ENCODE results near the gene HYAL2. TPM values are rescaled to one million over a fixed set of nuclear protein-coding genes. Genes with fewer than 3 reads are reported as not detected.
A peak's percentile ranks its signal among the peaks of the same experiment; 100 is the strongest.

HYAL2 gene
- total and polyA plus RNA-seq, 2 of the 8 experiments (the other 6 are each of a cell fraction or from before 2014, with no cell fraction given), result 51.9 to 176 TPM

GRCh38 chr3:50337175-50337861 lies 14.8 kb upstream of the HYAL2 start:
- Histone ChIP-seq H3K9me3 (ENCODE audit: insufficient read depth in 2 of 2, low read depth in 1 of 2, low read length in 1 of 2) (no peaks in the 10 kb centered on the region), H3K9ac (replicated peaks in 1 of 4; ENCODE audit: extremely low read depth in 1 of 4, low read depth in 3 of 4, low read length in 3 of 4) (peak overlapping the region; percentile 68 to 88 (median 82)), H2BK15ac (ENCODE audit: low read length) (no peak overlapping the region), H3K14ac (ENCODE audit: insufficient read length) (no peak overlapping the region), H3K56ac (replicated peaks; ENCODE audit: insufficient read length, low read depth, low read length) (peak overlapping the region; percentile 79), H2BK20ac (ENCODE audit: low read length) (no peak overlapping the region), H3K4me2 (ENCODE audit: insufficient read depth in 1 of 2, low read depth in 2 of 2, low read length in 2 of 2) (peak overlapping the region; percentile 95 to 98), H2BK5ac (ENCODE audit: low read depth, low read length) (peak overlapping the region; percentile 86; the same call in 1 of the 2 replicates), H3K79me2 (ENCODE audit: control insufficient read depth in 1 of 2, insufficient read depth in 2 of 2, low read length in 2 of 2) (peaks cover 0 to 28% of the 10 kb centered on the region in 2 experiments; a peak in 2 of 4 replicates), H2AFZ (ENCODE audit: low read length) (0 out of 2 replicates have a peak overlapping the region, but pooled peaks have one; percentile 2), H3K27ac (ENCODE audit: low read depth, low read length) (peak overlapping the region; percentile 72; the same call in 1 of the 2 replicates), H4K91ac (replicated peaks; ENCODE audit: insufficient read length, low read length) (peak overlapping the region; percentile 93), H4K5ac (ENCODE audit: insufficient read length, low read depth, low read length) (peak overlapping the region; percentile 89), H2BK120ac (replicated peaks; ENCODE audit: low read depth, low read length) (no peak overlapping the region), H3K4ac (replicated peaks; ENCODE audit: insufficient read length, low read depth, low read length) (peak overlapping the region; percentile 29), H3K23me2 (ENCODE audit: low read depth, low read length) (peaks cover 18% of the 10 kb centered on the region), H4K8ac (ENCODE audit: extremely low read depth, insufficient read depth, low read length) (peak overlapping the region; percentile 93), H3K4me1 (replicated peaks in 1 of 4; ENCODE audit: control insufficient read depth in 3 of 4, insufficient read depth in 4 of 4, low read length in 3 of 4) (peaks cover 0 to 15% (median 14%) of the 10 kb centered on the region in 4 experiments; a peak in 5 of 7 replicates), H3K36me3 (ENCODE audit: control insufficient read depth in 2 of 4, insufficient read depth in 4 of 4, low read length in 3 of 4) (peaks cover 0 to 2% (median 0%) of the 10 kb centered on the region in 4 experiments; a peak in 2 of 8 replicates), H3K4me3 (ENCODE audit: extremely low read depth in 1 of 4, insufficient read depth in 2 of 4, low read depth in 3 of 4, low read length in 4 of 4) (peak overlapping the region; percentile 72 to 96 (median 88)), H4K20me1 (replicated peaks in 1 of 2; ENCODE audit: control insufficient read depth in 1 of 2, insufficient read depth in 2 of 2, low read length in 2 of 2) (peaks cover 0 to 10% of the 10 kb centered on the region in 2 experiments), H2AK5ac (ENCODE audit: low read depth, low read length) (no peak overlapping the region), H3K27me3 (replicated peaks in 1 of 4; ENCODE audit: control insufficient read depth in 3 of 4, extremely low read depth in 1 of 4, insufficient read depth in 3 of 4, low read length in 3 of 4) (peaks cover 20 to 44% (median 37%) of the 10 kb centered on the region in 4 experiments), H3K79me1 (ENCODE audit: low read depth, low read length) (peaks cover 6% of the 10 kb centered on the region; the same call in 1 of the 2 replicates), H3K23ac (ENCODE audit: insufficient read length) (no peak overlapping the region), H2BK12ac (ENCODE audit: low read depth, low read length) (peak overlapping the region; percentile 46; the same call in 1 of the 2 replicates), H3K18ac (ENCODE audit: extremely low read depth, low read length) (peak overlapping the region; percentile 61)
- FAIRE-seq (no peak), DNase-seq (ENCODE audit: low read depth in 1 of 2, low spot score in 2 of 2) (peak; percentile 96 to 99)
- POLR2A ChIA-PET (ENCODE audit: partially characterized antibody), result interaction anchor here (0.7 to 4.4 kb wide), 23 partner anchors 8 to 233 kb away, joined by 3 to 40 read pairs (median 5); partner anchors contain the start of genes CYB561D2, HEMK1, HYAL2 and HYAL3
- 1% methylated on average over 76 of the region's 79 CpGs; no CpG with 5 or more reads in 1 of the 2 experiments for WGBS, 2 experiments (ENCODE audit: extremely low coverage in 1 of 2, insufficient coverage in 1 of 2, insufficient read length in 1 of 2, insufficient replicate concordance in 2 of 2, low coverage in 1 of 2, low lambda C conversion rate in 2 of 2, missing lambda C conversion rate in 1 of 2)
- CTCF ChIA-PET (ENCODE audit: partially characterized antibody), result interaction anchor here (0.7 to 7.7 kb wide), 17 partner anchors 9 to 1052 kb away, joined by 3 to 60 read pairs (median 4); partner anchors contain the start of genes CISH, HYAL1, HYAL2 and HYAL3
- TF ChIP-seq EZH2 (IDR thresholded peaks at IDR 0.05; ENCODE audit: low read depth, low read length, severe bottlenecking) (no peak), POU5F1 (IDR thresholded peaks at IDR 0.05; ENCODE audit: low read depth, low read length) (no peak), FOSL1 (IDR thresholded peaks at IDR 0.05; ENCODE audit: insufficient read depth, low read depth, low read length) (no peak), RXRA (IDR thresholded peaks at IDR 0.05; ENCODE audit: insufficient read depth, low read depth, low read length) (no peak), CREB1 (IDR thresholded peaks at IDR 0.05) (peak; percentile 71), TAF1 (IDR thresholded peaks at IDR 0.05; ENCODE audit: low read depth, low read length) (peak; percentile 65; the same call in 1 of the 2 replicates), RAD21 (IDR thresholded peaks at IDR 0.05 in 1 of 2, conservative IDR thresholded peaks at IDR 0.05 in 1 of 2; ENCODE audit: low read depth in 2 of 2, low read length in 2 of 2) (no peak), HDAC6 (IDR thresholded peaks at IDR 0.05; ENCODE audit: low read depth, low read length) (no peak), YY1 (IDR thresholded peaks at IDR 0.05; ENCODE audit: low read depth, low read length) (no peak), MAX (IDR thresholded peaks at IDR 0.05) (peak; percentile 77), NRF1 (IDR thresholded peaks at IDR 0.05; ENCODE audit: low read depth, low read length) (peak; percentile 34)
